Panc1 (cell line): ENCODE results near the gene SORCS1. TPM values are rescaled to one million over a fixed set of nuclear protein-coding genes. Genes with fewer than 3 reads are reported as not detected.

Experiments used
- ATAC-seq: fragments of 200-7000 bp; cut with Tn5 transposase; 2 replicates; pipeline ENCODE4 v1.9.1; 2020; ENCODE audit warnings: mild to moderate bottlenecking, moderate library complexity
- BruUV-seq: library from RNA; stranded (reverse); fragments of 400-500 nt; replicated peaks from 2 replicates; lab custom pipeline; 2021; lab: Mats Ljungman, UMichigan
- CTCF ChIA-PET: fragments of 300-600 bp; sonication (Branson Sonifier 250); formaldehyde crosslinking; loops from one replicate; lab custom pipeline; 2022; ENCODE audit warnings: antibody characterized with exemption; lab: Charles Lee
- POLR2A ChIA-PET: fragments of 300-600 bp; sonication (Branson Sonifier 250); formaldehyde crosslinking; loops from one replicate; lab custom pipeline; 2022; ENCODE audit warnings: antibody characterized with exemption; lab: Charles Lee
- DNase-seq: peaks from one replicate; pipeline ENCODE4 v3.0.0-alpha.2; 2010; ENCODE audit warnings: low read depth, low spot score
- H3K27ac ChIP-seq: 2 replicates; pipeline ENCODE4 v1.5.1; 2011; ENCODE audit warnings: mild to moderate bottlenecking, low read length, inconsistent platforms
- H3K27me3 ChIP-seq: fragments of 200-500 bp; sonication (Bioruptor generic); 2 replicates; pipeline ENCODE4 v1.6.0; 2014; ENCODE audit warnings: low read length, inconsistent platforms; ENCODE audit not compliant: control insufficient read depth, insufficient read depth
- H3K36me3 ChIP-seq: fragments of 200-500 bp; sonication (Bioruptor generic); 2 replicates; pipeline ENCODE4 v1.5.1; 2014; ENCODE audit warnings: inconsistent platforms, mild to moderate bottlenecking, low read length, moderate library complexity; ENCODE audit not compliant: control insufficient read depth, insufficient read depth
- H3K4me1 ChIP-seq: 2 replicates; pipeline ENCODE4 v1.5.1; 2011; ENCODE audit warnings: inconsistent platforms, mild to moderate bottlenecking, low read length, moderate library complexity; ENCODE audit not compliant: control insufficient read depth, insufficient read depth
- H3K4me3 ChIP-seq, 2 experiments: 2 replicates each; pipeline ENCODE4 v1.5.1; 2011 to 2012; ENCODE audit warnings: low read depth in 2 of 2, low read length in 2 of 2, mild to moderate bottlenecking in 2 of 2, inconsistent platforms in 1 of 2, moderate library complexity in 1 of 2
- H3K9me3 ChIP-seq: fragments of 200-500 bp; sonication (Bioruptor generic); 2 replicates; pipeline ENCODE4 v1.5.1; 2014; ENCODE audit warnings: low read depth, mild to moderate bottlenecking, inconsistent platforms, low read length, moderate library complexity; ENCODE audit not compliant: control insufficient read depth, insufficient read depth
- CTCF ChIP-seq: fragments of 450-650 bp; IDR thresholded peaks from 2 replicates; pipeline ENCODE4 v1.5.1; 2017; ENCODE audit warnings: mild to moderate bottlenecking
- POLR2AphosphoS5 ChIP-seq: IDR thresholded peaks from 2 replicates; pipeline ENCODE4 v1.6.1; 2012; ENCODE audit warnings: mild to moderate bottlenecking, low read depth, low read length, moderate library complexity
- REST ChIP-seq, 2 experiments: IDR thresholded peaks; 2 replicates each; pipeline ENCODE4 v1.6.1; 2011 to 2012; ENCODE audit warnings: low read depth in 2 of 2, control low read depth in 1 of 2, low read length in 1 of 2, mild to moderate bottlenecking in 1 of 2, moderate library complexity in 1 of 2; ENCODE audit not compliant: insufficient read depth in 1 of 2
- SIN3A ChIP-seq: IDR thresholded peaks from 2 replicates; pipeline ENCODE4 v1.6.1; 2012; ENCODE audit warnings: low read depth, mild to moderate bottlenecking, low read length, moderate library complexity, borderline replicate concordance; ENCODE audit not compliant: insufficient read depth
- TCF7L2 ChIP-seq: IDR thresholded peaks from 2 replicates; pipeline ENCODE4 v1.6.1; 2011; ENCODE audit warnings: mild to moderate bottlenecking, low read depth, low read length, inconsistent platforms
- in situ Hi-C: cut with HindIII; loops from 2 replicates; pipeline ENCODE4 v1.10.0; 2016; ENCODE audit warnings: low sequenced_read_pairs, low pct_unique_long_range_greater_than_20kb
- intact Hi-C: fragments of 100-400 bp; cut with micrococcal nuclease; formaldehyde crosslinking; loops from one replicate; pipeline ENCODE4 v1.10.0; 2022; ENCODE audit not compliant: unreplicated experiment
- total RNA-seq: library from RNA; stranded (reverse); gene quantifications from one replicate; pipeline ENCODE4 v1.2.1, GENCODE V29; 2021; ENCODE audit not compliant: unreplicated experiment

SORCS1 gene
- total RNA-seq, 1 experiment from 2014 or later: not detected

GRCh38 chr10:107067843-107068242 lies 96.7 kb downstream of the SORCS1 start:
- POLR2A ChIA-PET: no interaction called here
- BruUV-seq: no TSS peak
- no peak for ATAC-seq
- H3K36me3 ChIP-seq: no peaks in the 10 kb centered on the region
- TF ChIP-seq SIN3A: no peak
- no peak for TF ChIP-seq POLR2AphosphoS5
- no peak for TF ChIP-seq REST (IDR thresholded peaks at IDR 0.05; ENCODE audit: insufficient read depth in 1 of 2, low read depth in 2 of 2, low read length in 1 of 2)
- TF ChIP-seq CTCF: no peak
- no peak for TF ChIP-seq TCF7L2
- no peaks in the 10 kb centered on the region for H3K9me3 ChIP-seq
- DNase-seq: no peak
- H3K27ac ChIP-seq: no peak overlapping the region
- intact Hi-C loops (no loop called here), in situ Hi-C loops (no loop called here)
- no peak overlapping the region for H3K4me3 ChIP-seq
- H3K4me1 ChIP-seq: no peaks in the 10 kb centered on the region
- CTCF ChIA-PET: no interaction called here
- H3K27me3 ChIP-seq: no peaks in the 10 kb centered on the region

GRCh38 chr10:107064075-107064474 lies 100.4 kb downstream of the SORCS1 start:
- no peaks in the 10 kb centered on the region for H3K4me1 ChIP-seq
- in situ Hi-C loops (no loop called here), intact Hi-C loops (no loop called here)
- CTCF ChIA-PET: no interaction called here
- POLR2A ChIA-PET: no interaction called here
- no peak overlapping the region for H3K27ac ChIP-seq
- no peak for DNase-seq
- no TSS peak for BruUV-seq
- TF ChIP-seq TCF7L2 (no peak), CTCF (no peak), POLR2AphosphoS5 (no peak), SIN3A (no peak), REST (IDR thresholded peaks at IDR 0.05; ENCODE audit: insufficient read depth in 1 of 2, low read depth in 2 of 2, low read length in 1 of 2) (no peak)
- no peaks in the 10 kb centered on the region for H3K36me3 ChIP-seq
- no peak overlapping the region for H3K4me3 ChIP-seq
- no peak for ATAC-seq
- no peaks in the 10 kb centered on the region for H3K9me3 ChIP-seq
- H3K27me3 ChIP-seq: no peaks in the 10 kb centered on the region
